Peyer's patch (tissue), 4 donors: ENCODE results near the gene PRODH2. TPM values are rescaled to one million over a fixed set of nuclear protein-coding genes. Genes with fewer than 3 reads are reported as not detected.

Experiments used
- DNase-seq, 3 donors: peaks; one replicate each; pipeline ENCODE4 v3.0.0-alpha.2; 2017 to 2019
- H3K27ac ChIP-seq, 4 donors: fragments of 200-600 bp; sonication (generic); one replicate each; pipeline ENCODE4 v1.5.1; 2016 to 2019
- H3K27me3 ChIP-seq, 2 donors: fragments of 200-600 bp; sonication (generic); one replicate each; pipeline ENCODE4 v1.5.1; 2019
- H3K36me3 ChIP-seq, 3 donors: fragments of 200-600 bp; sonication (generic); one replicate each; pipeline ENCODE4 v1.5.1; 2016 to 2019
- H3K4me1 ChIP-seq, 4 donors: fragments of 200-600 bp; sonication (generic); one replicate each; pipeline ENCODE4 v1.5.1; 2016 to 2019
- H3K4me3 ChIP-seq, 4 donors: fragments of 200-600 bp; sonication (generic); 1 replicate in 3 of 4; 2 replicates in 1 of 4; pipeline ENCODE4 v1.5.1; 2016 to 2019; ENCODE audit warnings: mild to moderate bottlenecking in 1 of 4
- H3K9me3 ChIP-seq, 4 donors: fragments of 200-600 bp; sonication (generic); one replicate each; pipeline ENCODE4 v1.5.1; 2016 to 2019; ENCODE audit warnings: mild to moderate bottlenecking in 1 of 4
- CTCF ChIP-seq, 6 experiments: fragments of 450-650 bp in 4 of 6; fragments of 200-600 bp in 2 of 6; sonication (generic) in 1 of 6; IDR thresholded peaks; one replicate each; pipeline ENCODE4 v1.5.1; 2017 to 2019; ENCODE audit warnings: antibody characterized with exemption in 6 of 6, mild to moderate bottlenecking in 3 of 6, moderate library complexity in 1 of 6
- POLR2A ChIP-seq, 2 donors: fragments of 450-650 bp; IDR thresholded peaks; one replicate each; pipeline ENCODE4 v1.5.1; 2017; ENCODE audit warnings: antibody characterized with exemption in 2 of 2, mild to moderate bottlenecking in 2 of 2, moderate library complexity in 2 of 2
- total RNA-seq, 4 donors: library from RNA; depleted of rRNA; stranded (reverse); fragments of >200 nt; gene quantifications; one replicate each; pipeline ENCODE4 v1.1.0, GENCODE V29; 2016

Gene PRODH2
- total RNA-seq, 4 donors from 2014 or later, result not detected

GRCh38 chr19:35858311-35858710, 45.7 kb upstream of the PRODH2 start:
- no peaks in the 10 kb centered on the region for H3K9me3 ChIP-seq
- H3K27me3 ChIP-seq, result peaks cover 0 to 21% of the 10 kb centered on the region in 2 donors
- DNase-seq, result no peak
- H3K4me1 ChIP-seq, result peaks cover 0 to 14% (median 5%) of the 10 kb centered on the region in 4 donors
- H3K27ac ChIP-seq, result no peak overlapping the region
- H3K4me3 ChIP-seq, result no peak overlapping the region
- H3K36me3 ChIP-seq, result no peaks in the 10 kb centered on the region
- TF ChIP-seq CTCF (IDR thresholded peaks at IDR 0.05), result no peak
- TF ChIP-seq POLR2A (IDR thresholded peaks at IDR 0.05), result no peak

- Histone ChIP-seq H3K4me3 (peak within 1 kb of the TSS; percentile 27 to 47 (median 44)), H3K4me1 (peaks cover 0 to 14% (median 5%) of the 10 kb centered on the region in 4 donors), H3K27me3 (peaks cover 0 to 21% of the 10 kb centered on the region in 2 donors), H3K9me3 (no peaks in the 10 kb centered on the region), H3K36me3 (no peaks in the 10 kb centered on the region), H3K27ac (no peak within 1 kb of the TSS)
- no peak for DNase-seq
- no peak for TF ChIP-seq POLR2A (IDR thresholded peaks at IDR 0.05)
- TF ChIP-seq CTCF (IDR thresholded peaks at IDR 0.05), result no peak
Observed at GRCh38 chr19:35856546-35857149, 44.0 kb upstream of the PRODH2 start, which contains the start of gene KIRREL2. Gene KIRREL2, plus strand, starts transcription at chr19:35856911. Its CDS starts 209 bp downstream, at chr19:35857120.

GRCh38 chr19:35853038-35853756, 40.6 kb upstream of the PRODH2 start:
- peaks cover 0 to 11% of the 10 kb centered on the region in 2 donors for H3K27me3 ChIP-seq
- H3K4me3 ChIP-seq, result no peak overlapping the region
- peaks cover 0 to 14% (median 5%) of the 10 kb centered on the region in 4 donors for H3K4me1 ChIP-seq
- TF ChIP-seq CTCF (IDR thresholded peaks at IDR 0.05) (no peak), POLR2A (IDR thresholded peaks at IDR 0.05) (no peak)
- H3K36me3 ChIP-seq, result no peaks in the 10 kb centered on the region
- DNase-seq, result no peak
- H3K9me3 ChIP-seq, result no peaks in the 10 kb centered on the region
- no peak overlapping the region for H3K27ac ChIP-seq

DNA sequence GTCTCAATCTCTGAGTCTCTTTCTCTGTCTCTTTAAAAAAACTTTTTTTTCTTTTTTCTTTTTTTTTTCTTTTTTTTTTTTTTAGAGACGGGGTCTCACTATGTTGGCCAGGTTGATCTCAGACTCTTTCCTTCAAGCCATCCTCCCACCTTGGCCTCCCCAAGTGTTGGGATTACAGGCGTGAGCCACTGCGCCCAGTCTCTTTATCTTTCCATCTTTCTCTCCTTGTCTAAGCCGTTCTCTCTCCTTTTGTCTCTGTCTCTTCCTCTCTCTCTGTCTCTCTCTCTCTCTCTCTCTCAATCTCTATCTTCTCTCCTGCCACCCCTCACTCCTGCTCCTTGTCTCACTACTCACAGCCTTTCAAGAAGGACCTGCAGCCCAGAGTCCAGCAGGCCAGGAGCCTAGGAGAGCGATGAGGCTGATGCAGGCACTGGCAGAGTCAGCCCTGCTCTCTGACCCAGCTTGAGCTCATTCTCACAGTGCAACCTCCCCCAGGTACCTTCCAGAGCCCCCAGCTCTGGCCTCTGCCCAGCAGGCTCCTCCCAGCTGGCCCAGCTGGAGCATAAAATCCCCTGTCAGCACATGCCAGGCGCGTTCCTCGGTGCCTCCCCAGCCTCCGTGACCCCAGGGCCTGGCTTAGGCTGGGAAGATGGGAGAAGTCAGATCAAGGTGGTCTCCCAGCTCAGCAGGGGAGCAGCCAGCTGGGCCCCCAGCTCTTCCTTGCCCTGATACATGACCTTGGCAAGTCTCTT, 39.6 kb upstream of the PRODH2 start, which contains the start of gene NPHS1:
Gene NPHS1, minus strand, starts transcription at position 476 of the 752 bp plus-strand sequence. CDS start 667 bp downstream, outside the sequence.
- Histone ChIP-seq H3K27ac (no peak within 1 kb of the TSS), H3K4me3 (no peak within 1 kb of the TSS), H3K4me1 (peaks cover 0 to 14% (median 5%) of the 10 kb centered on the region in 4 donors), H3K9me3 (no peaks in the 10 kb centered on the region), H3K36me3 (no peaks in the 10 kb centered on the region), H3K27me3 (peaks cover 0 to 11% of the 10 kb centered on the region in 2 donors)
- DNase-seq, result no peak
- TF ChIP-seq CTCF (IDR thresholded peaks at IDR 0.05), result no peak
- no peak for TF ChIP-seq POLR2A (IDR thresholded peaks at IDR 0.05)

DNA sequence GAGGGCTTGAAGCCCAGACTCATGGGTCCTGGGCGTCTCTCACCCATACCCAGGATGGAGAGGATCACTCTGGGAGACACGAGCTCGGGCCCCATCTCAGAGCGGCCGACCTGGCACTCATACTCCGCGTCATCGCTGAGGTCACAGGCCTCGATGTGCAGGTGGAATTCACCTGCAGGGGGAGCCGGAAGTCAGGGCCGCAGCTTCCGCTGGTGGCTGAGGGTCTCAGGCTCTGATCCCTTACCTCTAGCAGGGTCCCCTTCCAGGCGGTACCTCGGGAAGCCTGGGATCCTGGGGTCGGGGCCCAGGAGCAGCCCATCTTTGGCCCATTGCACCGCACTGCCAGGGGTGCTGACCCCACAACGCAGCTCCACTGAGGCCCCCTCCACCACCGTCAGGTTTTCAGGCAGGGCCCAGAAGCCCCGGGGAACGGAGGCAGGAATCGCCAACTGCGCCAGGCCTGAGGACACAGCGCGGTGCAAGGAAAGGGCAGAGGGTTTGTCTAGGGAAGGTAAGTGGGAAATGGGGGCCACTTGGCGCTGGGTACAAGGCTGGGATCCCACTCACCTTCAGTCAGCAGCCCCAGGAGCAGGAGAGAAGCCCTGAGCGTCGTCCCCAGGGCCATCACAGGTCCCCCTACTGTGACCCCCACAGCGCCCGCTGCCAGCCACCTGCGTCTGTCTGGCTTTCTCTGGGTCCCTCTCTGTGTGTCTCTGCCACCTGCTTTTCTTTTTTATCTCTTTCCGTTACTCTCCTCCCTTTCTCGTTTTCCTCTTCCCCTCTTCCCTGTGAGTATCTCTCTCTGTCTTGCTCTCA, 38.8 kb upstream of the PRODH2 start:
- no peak overlapping the region for H3K27ac ChIP-seq
- peaks cover 0 to 6% (median under 1%) of the 10 kb centered on the region in 4 donors for H3K4me1 ChIP-seq
- DNase-seq, result no peak
- peaks cover 0 to 11% of the 10 kb centered on the region in 2 donors for H3K27me3 ChIP-seq
- no peak overlapping the region for H3K4me3 ChIP-seq
- no peaks in the 10 kb centered on the region for H3K9me3 ChIP-seq
- H3K36me3 ChIP-seq, result no peaks in the 10 kb centered on the region
- TF ChIP-seq CTCF (IDR thresholded peaks at IDR 0.05), result no peak
- TF ChIP-seq POLR2A (IDR thresholded peaks at IDR 0.05), result no peak
